PFSK-1 (cell line): Measurements from ENCODE around the gene CPPED1.

Source experiments
- POLR2AphosphoS5 ChIP-seq: IDR thresholded peaks from 2 replicates; pipeline ENCODE4 v1.6.1; 2012; ENCODE audit warnings: low read depth, mild to moderate bottlenecking, control low read depth, low read length, moderate library complexity
- REST ChIP-seq, 2 experiments: IDR thresholded peaks; 2 replicates each; pipeline versions ENCODE4 v1.6.1 to v1.8.0; 2011 to 2012; ENCODE audit warnings: low read depth in 2 of 2, low read length in 2 of 2, control low read depth in 1 of 2, inconsistent platforms in 1 of 2, mild to moderate bottlenecking in 1 of 2, moderate library complexity in 1 of 2; ENCODE audit not compliant: insufficient read depth in 1 of 2
- TAF1 ChIP-seq: IDR thresholded peaks from 2 replicates; pipeline ENCODE4 v1.6.1; 2012; ENCODE audit warnings: low read length, control low read depth, borderline replicate concordance; ENCODE audit not compliant: insufficient read depth

GRCh38 chr16:12646098-12646489 lies 157.6 kb downstream of the CPPED1 start:
- no peak for TF ChIP-seq POLR2AphosphoS5
- TF ChIP-seq TAF1: no peak
- no peak for TF ChIP-seq REST (IDR thresholded peaks at IDR 0.05; ENCODE audit: insufficient read depth in 1 of 2, low read depth in 2 of 2, low read length in 2 of 2)
